ENCODE measurements around the gene KLHL18.

- no peak for TF ChIP-seq CTCF (conservative IDR thresholded peaks at IDR 0.05; ENCODE audit: low read length)
- TF ChIP-seq EZH2phosphoT487 (IDR thresholded peaks at IDR 0.05; ENCODE audit: borderline replicate concordance, low read depth, low read length): no peak
Measured at GRCh38 chr3:47296562-47297302, 14.0 kb downstream of the KLHL18 start.

Data from OCI-LY7 (cell line).